Mammary epithelial cell (primary cell): ENCODE results near the gene FAM136A.

Experiments used
- EZH2 ChIP-seq: IDR thresholded peaks from 2 replicates; pipeline ENCODE4 v1.6.1; 2012; ENCODE audit warnings: low read length, inconsistent platforms, borderline replicate concordance
- TF ChIP-seq, protein P1 (sequence below), 2 donors: IDR thresholded peaks in 1 of 2; conservative IDR thresholded peaks in 1 of 2; 2 replicates each; pipeline ENCODE4 v1.5.1; 2011 to 2012; ENCODE audit warnings: inconsistent platforms in 2 of 2, low read length in 2 of 2, mild to moderate bottlenecking in 2 of 2, control low read depth in 1 of 2, low read depth in 1 of 2; ENCODE audit not compliant: insufficient read depth in 1 of 2; ENCODE audit errors: extremely low read depth in 1 of 2

DNA sequence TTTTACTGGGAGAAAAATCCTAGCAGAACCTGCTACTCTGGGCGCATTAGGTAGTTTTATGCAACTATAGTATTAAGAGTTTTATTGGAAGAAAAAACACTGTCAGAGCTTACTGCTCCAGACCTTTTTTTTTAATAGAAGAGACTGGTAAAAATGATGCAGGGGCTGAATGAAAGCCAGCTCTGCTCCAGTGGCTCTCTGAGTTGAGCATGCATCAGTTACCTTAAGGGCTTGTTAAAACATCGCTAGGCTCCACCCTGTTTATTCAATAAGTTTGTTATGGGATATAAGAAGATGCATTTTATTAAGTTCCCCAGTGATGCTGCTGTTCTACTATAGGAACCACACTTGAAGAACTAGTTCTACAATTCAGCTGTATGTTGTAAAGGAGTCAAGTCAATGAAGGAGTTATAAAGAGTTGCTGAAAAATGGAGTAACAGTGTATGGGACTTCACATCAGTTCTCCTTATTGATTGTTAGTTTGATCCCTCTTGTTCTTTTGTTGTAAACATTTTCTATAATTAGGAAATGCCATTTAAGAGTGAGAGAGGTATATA lies 21.5 kb downstream of the FAM136A start:
- TF ChIP-seq, protein P1, sequence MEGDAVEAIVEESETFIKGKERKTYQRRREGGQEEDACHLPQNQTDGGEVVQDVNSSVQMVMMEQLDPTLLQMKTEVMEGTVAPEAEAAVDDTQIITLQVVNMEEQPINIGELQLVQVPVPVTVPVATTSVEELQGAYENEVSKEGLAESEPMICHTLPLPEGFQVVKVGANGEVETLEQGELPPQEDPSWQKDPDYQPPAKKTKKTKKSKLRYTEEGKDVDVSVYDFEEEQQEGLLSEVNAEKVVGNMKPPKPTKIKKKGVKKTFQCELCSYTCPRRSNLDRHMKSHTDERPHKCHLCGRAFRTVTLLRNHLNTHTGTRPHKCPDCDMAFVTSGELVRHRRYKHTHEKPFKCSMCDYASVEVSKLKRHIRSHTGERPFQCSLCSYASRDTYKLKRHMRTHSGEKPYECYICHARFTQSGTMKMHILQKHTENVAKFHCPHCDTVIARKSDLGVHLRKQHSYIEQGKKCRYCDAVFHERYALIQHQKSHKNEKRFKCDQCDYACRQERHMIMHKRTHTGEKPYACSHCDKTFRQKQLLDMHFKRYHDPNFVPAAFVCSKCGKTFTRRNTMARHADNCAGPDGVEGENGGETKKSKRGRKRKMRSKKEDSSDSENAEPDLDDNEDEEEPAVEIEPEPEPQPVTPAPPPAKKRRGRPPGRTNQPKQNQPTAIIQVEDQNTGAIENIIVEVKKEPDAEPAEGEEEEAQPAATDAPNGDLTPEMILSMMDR (conservative IDR thresholded peaks at IDR 0.05 in 1 of 2, IDR thresholded peaks at IDR 0.05 in 1 of 2; ENCODE audit: extremely low read depth in 1 of 2, insufficient read depth in 1 of 2, low read depth in 1 of 2, low read length in 2 of 2) = no peak
- no peak for TF ChIP-seq EZH2
